Caco-2 (cell line): Measurements from ENCODE around the gene MRPS6. TPM values are rescaled to one million over a fixed set of nuclear protein-coding genes. Genes with fewer than 3 reads are reported as not detected.

Source experiments
- BruUV-seq: library from RNA; stranded (reverse); fragments of 400-500 nt; replicated peaks from 2 replicates; lab custom pipeline; 2021; lab: Mats Ljungman, UMichigan
- CTCF ChIA-PET: fragments of 300-600 bp; sonication (Branson Sonifier 250); formaldehyde crosslinking; loops from one replicate; lab custom pipeline; 2022; ENCODE audit warnings: antibody characterized with exemption; lab: Charles Lee
- POLR2A ChIA-PET: fragments of 300-600 bp; sonication (Branson Sonifier 250); formaldehyde crosslinking; loops from one replicate; lab custom pipeline; 2022; ENCODE audit warnings: antibody characterized with exemption; lab: Charles Lee
- DNase-seq, 2 experiments: peaks; one replicate each; pipeline versions ENCODE4 v3.0.0 to v3.0.0-alpha.2; 2020 to 2022
- H3K27me3 ChIP-seq: replicated peaks from 2 replicates; pipeline ENCODE4 v1.6.0; 2011; ENCODE audit warnings: low read length; ENCODE audit not compliant: control insufficient read depth, insufficient read depth
- H3K36me3 ChIP-seq: 2 replicates; pipeline ENCODE4 v1.5.1; 2011; ENCODE audit warnings: low read length; ENCODE audit not compliant: control insufficient read depth, insufficient read depth
- H3K4me1 ChIP-seq: fragments of 250-450 bp; sonication (Bioruptor Pico); 2 replicates; pipeline ENCODE4 v1.5.1; 2020; ENCODE audit warnings: mild to moderate bottlenecking
- H3K4me3 ChIP-seq: 2 replicates; pipeline ENCODE4 v1.5.1; 2011; ENCODE audit warnings: low read depth, mild to moderate bottlenecking, control low read depth, low read length
- H3K9me3 ChIP-seq: fragments of 250-450 bp; sonication (Bioruptor Pico); 2 replicates; pipeline ENCODE4 v1.5.1; 2020; ENCODE audit warnings: mild to moderate bottlenecking, moderate library complexity
- H3K27ac Mint-ChIP-seq: one replicate; pipeline ENCODE4 v1.8.0; 2022; ENCODE audit warnings: mixed read lengths; ENCODE audit not compliant: unreplicated experiment
- H3K27me3 Mint-ChIP-seq: one replicate; pipeline ENCODE4 v1.8.0; 2022; ENCODE audit warnings: mixed read lengths; ENCODE audit not compliant: insufficient read depth, unreplicated experiment
- H3K36me3 Mint-ChIP-seq: one replicate; pipeline ENCODE4 v1.8.0; 2022; ENCODE audit warnings: mild to moderate bottlenecking, mixed read lengths; ENCODE audit not compliant: insufficient read depth, unreplicated experiment
- H3K4me1 Mint-ChIP-seq: one replicate; pipeline ENCODE4 v1.8.0; 2022; ENCODE audit warnings: low read depth, mixed read lengths; ENCODE audit not compliant: unreplicated experiment
- H3K4me3 Mint-ChIP-seq: one replicate; pipeline ENCODE4 v1.8.0; 2022; ENCODE audit warnings: mild to moderate bottlenecking, moderate library complexity, mixed read lengths; ENCODE audit not compliant: unreplicated experiment
- H3K9me3 Mint-ChIP-seq: one replicate; pipeline ENCODE4 v1.8.0; 2022; ENCODE audit warnings: mixed read lengths; ENCODE audit not compliant: unreplicated experiment
- intact Hi-C: fragments of 100-400 bp; cut with micrococcal nuclease; formaldehyde crosslinking; loops from one replicate; pipeline ENCODE4 v1.10.0; 2022; ENCODE audit not compliant: unreplicated experiment
- total RNA-seq: library from RNA; stranded (reverse); gene quantifications from 2 replicates; pipeline ENCODE4 v1.2.3, GENCODE V29; 2022
- TF ChIP-seq, protein P1 (sequence below), 2 experiments: fragments of 200-600 bp in 1 of 2; IDR thresholded peaks; 1 replicate in 1 of 2; 2 replicates in 1 of 2; pipeline versions ENCODE4 v1.5.1 to v1.8.0; 2011 to 2022; ENCODE audit warnings: antibody characterized with exemption in 1 of 2, control low read depth in 1 of 2, inconsistent platforms in 1 of 2, low read depth in 1 of 2, low read length in 1 of 2, mild to moderate bottlenecking in 1 of 2, moderate library complexity in 1 of 2; ENCODE audit not compliant: insufficient read depth in 1 of 2, severe bottlenecking in 1 of 2, unreplicated experiment in 1 of 2

MRPS6 gene
- total RNA-seq, 1 experiment from 2014 or later, result 104 TPM

DNA sequence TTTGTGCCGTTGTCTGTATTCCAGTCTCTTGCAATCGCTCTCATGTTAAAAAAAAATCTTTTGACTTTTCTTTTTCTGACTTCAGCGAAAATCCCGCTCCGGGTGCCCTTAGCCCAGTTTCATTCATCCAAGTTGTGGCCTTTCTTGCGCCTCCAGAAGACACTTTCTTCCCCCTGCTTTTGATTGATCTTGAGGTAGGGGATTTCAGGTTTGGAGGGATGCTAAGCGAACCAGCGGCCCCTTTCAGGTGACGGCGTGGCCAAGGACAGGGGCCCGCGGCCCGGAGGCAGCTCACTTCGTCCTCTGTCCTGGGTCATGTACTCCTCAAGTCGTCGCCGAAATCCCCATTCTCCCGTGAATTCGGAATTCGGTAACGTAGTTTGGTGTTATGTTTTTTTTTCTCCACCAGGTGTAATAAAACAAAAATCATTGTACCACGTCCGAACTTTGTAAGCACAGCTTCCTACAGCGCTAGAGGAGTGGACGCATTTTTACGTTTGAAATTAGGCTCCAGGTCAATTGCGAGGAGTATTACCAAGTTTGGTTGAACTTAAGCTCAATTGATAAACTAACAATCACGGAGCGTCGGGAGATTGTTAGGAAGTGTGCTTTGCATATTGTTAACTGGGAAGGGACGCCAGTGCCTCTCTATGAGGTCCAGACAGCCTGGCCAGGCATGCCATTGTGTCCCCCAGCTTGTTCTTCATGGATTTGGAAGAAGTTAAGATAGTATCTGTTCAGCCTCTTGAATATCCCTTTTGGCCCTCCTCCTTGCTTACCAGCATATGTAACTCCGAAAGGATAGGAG, 1.1 kb downstream of the MRPS6 start:
- Mint-ChIP-seq H3K4me3 (peak overlapping the region; percentile 87), H3K27me3 (no peaks in the 10 kb centered on the region), H3K36me3 (peaks cover 54% of the 10 kb centered on the region), H3K27ac (peak overlapping the region; percentile 74), H3K4me1 (peaks cover 32% of the 10 kb centered on the region), H3K9me3 (no peaks in the 10 kb centered on the region)
- peak in 1 of 2 experiments; percentile 22 for DNase-seq
- POLR2A ChIA-PET, result interaction anchor here (2.3 kb wide), 1 partner anchor 127 kb away, joined by 7 read pairs; no protein-coding TSS in a partner anchor
- TF ChIP-seq, protein P1, sequence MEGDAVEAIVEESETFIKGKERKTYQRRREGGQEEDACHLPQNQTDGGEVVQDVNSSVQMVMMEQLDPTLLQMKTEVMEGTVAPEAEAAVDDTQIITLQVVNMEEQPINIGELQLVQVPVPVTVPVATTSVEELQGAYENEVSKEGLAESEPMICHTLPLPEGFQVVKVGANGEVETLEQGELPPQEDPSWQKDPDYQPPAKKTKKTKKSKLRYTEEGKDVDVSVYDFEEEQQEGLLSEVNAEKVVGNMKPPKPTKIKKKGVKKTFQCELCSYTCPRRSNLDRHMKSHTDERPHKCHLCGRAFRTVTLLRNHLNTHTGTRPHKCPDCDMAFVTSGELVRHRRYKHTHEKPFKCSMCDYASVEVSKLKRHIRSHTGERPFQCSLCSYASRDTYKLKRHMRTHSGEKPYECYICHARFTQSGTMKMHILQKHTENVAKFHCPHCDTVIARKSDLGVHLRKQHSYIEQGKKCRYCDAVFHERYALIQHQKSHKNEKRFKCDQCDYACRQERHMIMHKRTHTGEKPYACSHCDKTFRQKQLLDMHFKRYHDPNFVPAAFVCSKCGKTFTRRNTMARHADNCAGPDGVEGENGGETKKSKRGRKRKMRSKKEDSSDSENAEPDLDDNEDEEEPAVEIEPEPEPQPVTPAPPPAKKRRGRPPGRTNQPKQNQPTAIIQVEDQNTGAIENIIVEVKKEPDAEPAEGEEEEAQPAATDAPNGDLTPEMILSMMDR (IDR thresholded peaks at IDR 0.05; ENCODE audit: insufficient read depth in 1 of 2, low read depth in 1 of 2, low read length in 1 of 2, severe bottlenecking in 1 of 2, unreplicated experiment in 1 of 2), result peak in 1 of 2 experiments; percentile 10
- Histone ChIP-seq H3K4me1 (peaks cover 35% of the 10 kb centered on the region), H3K36me3 (no peaks in the 10 kb centered on the region), H3K27me3 (no peaks in the 10 kb centered on the region), H3K9me3 (no peaks in the 10 kb centered on the region), H3K4me3 (peak overlapping the region; percentile 86)
- CTCF ChIA-PET, result interaction anchor here (1.0 kb wide), 1 partner anchor 126 kb away, joined by 4 read pairs; no protein-coding TSS in a partner anchor
- intact Hi-C loops, result loop anchor here (2.0 to 5.0 kb wide), 2 partner anchors 127 to 150 kb away; no protein-coding TSS in a partner anchor
- TSS peak; percentile 45 for BruUV-seq

DNA sequence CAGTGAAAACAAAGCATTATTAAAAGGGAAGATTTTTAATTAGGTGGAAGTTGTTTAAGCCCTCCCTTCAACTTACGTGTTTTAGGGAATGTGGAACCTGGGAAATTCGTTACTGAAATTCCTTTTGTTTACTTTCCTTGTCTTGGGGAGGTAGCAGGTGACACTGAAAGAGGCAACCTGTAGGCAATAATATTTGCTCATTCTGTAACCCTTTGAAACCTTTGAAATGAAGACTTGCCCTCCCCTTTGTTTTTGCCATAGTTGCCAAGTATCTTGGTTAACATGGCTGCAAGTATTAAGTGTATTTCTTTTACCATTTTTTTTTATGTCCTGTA, 1.7 kb downstream of the MRPS6 start:
- H3K27me3 Mint-ChIP-seq, result no peaks in the 10 kb centered on the region
- ChIA-PET POLR2A (no interaction called here), CTCF (no interaction called here)
- H3K36me3 ChIP-seq, result no peaks in the 10 kb centered on the region
- H3K4me3 Mint-ChIP-seq, result peak overlapping the region; percentile 87
- peak overlapping the region; percentile 86 for H3K4me3 ChIP-seq
- peaks cover 37% of the 10 kb centered on the region for H3K4me1 Mint-ChIP-seq
- H3K36me3 Mint-ChIP-seq, result peaks cover 60% of the 10 kb centered on the region
- no peaks in the 10 kb centered on the region for H3K9me3 Mint-ChIP-seq
- peak overlapping the region; percentile 74 for H3K27ac Mint-ChIP-seq
- intact Hi-C loops, result loop anchor here (2.0 kb wide), 1 partner anchor 150 kb away; no protein-coding TSS in a partner anchor
- BruUV-seq, result no TSS peak
- H3K4me1 ChIP-seq, result peaks cover 37% of the 10 kb centered on the region
- TF ChIP-seq, protein P1 (IDR thresholded peaks at IDR 0.05; ENCODE audit: insufficient read depth in 1 of 2, low read depth in 1 of 2, low read length in 1 of 2, severe bottlenecking in 1 of 2, unreplicated experiment in 1 of 2), result no peak
- H3K27me3 ChIP-seq, result no peaks in the 10 kb centered on the region
- H3K9me3 ChIP-seq, result no peaks in the 10 kb centered on the region
- no peak for DNase-seq

DNA sequence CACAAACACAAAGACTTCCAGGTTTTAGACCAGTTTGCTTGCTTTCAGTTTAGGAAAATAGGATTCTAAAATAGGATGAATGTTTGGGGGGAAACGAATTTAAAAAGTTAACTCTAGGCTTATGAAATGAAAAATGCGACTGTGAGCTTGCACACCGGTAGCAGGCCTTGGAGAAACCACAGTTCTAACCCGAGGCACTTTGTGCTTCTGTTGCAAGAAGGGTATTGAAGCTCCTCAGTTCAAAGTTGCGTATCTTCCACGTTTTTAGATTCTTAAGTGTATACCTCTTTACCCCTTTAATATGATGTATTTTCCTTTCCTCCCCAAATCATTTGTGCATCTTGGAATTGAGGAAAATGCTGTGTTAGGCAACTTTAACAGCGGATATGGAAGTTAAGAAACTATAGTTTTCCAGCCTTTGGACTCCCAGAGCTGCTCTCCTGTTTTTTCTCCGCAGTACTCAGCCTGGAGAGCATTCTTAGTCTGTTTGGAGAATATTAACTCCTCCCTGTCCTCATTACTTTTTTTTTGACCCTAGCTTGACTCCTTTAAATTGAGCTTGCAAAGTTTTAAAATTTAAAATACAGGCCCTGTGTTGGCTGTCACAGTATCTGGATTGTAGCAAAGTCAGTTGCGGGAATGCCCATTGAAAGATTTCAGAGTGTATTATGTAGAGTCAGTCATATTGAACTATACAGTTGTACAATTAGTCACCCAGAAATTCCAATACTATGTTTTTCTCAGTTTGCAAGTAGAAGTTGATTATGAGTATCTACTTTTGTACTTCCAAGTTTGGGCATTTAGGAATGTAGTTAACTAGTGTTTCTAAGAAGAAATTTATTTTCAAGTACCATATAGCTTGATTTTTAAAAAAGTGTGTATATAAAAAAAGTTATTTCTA, 2.6 kb downstream of the MRPS6 start:
- H3K9me3 ChIP-seq, result no peaks in the 10 kb centered on the region
- TF ChIP-seq, protein P1 (IDR thresholded peaks at IDR 0.05; ENCODE audit: insufficient read depth in 1 of 2, low read depth in 1 of 2, low read length in 1 of 2, severe bottlenecking in 1 of 2, unreplicated experiment in 1 of 2), result no peak
- Mint-ChIP-seq H3K4me1 (peaks cover 46% of the 10 kb centered on the region), H3K27ac (no peak overlapping the region), H3K4me3 (peak overlapping the region; percentile 87), H3K36me3 (peaks cover 69% of the 10 kb centered on the region), H3K9me3 (no peaks in the 10 kb centered on the region), H3K27me3 (no peaks in the 10 kb centered on the region)
- H3K4me1 ChIP-seq, result peaks cover 45% of the 10 kb centered on the region
- intact Hi-C loops, result loop anchor here (2.0 kb wide), 1 partner anchor 151 kb away; no protein-coding TSS in a partner anchor
- CTCF ChIA-PET, result interaction anchor here (1.6 kb wide), 1 partner anchor 126 kb away, joined by 8 read pairs; no protein-coding TSS in a partner anchor
- H3K27me3 ChIP-seq, result no peaks in the 10 kb centered on the region
- no peaks in the 10 kb centered on the region for H3K36me3 ChIP-seq
- no TSS peak for BruUV-seq
- no peak for DNase-seq
- POLR2A ChIA-PET, result no interaction called here
- H3K4me3 ChIP-seq, result no peak overlapping the region
